Measurements from ENCODE around the gene NACAD. TPM values are rescaled to one million over a fixed set of nuclear protein-coding genes. Genes with fewer than 3 reads are reported as not detected.

The NACAD gene
- polyA plus RNA-seq, 1 experiment = 0.64 TPM

- H3K4me3 ChIP-seq (ENCODE audit: low read depth, low read length) = no peak overlapping the region
- DNase-seq (ENCODE audit: low read depth, low spot score) = no peak
- H3K27ac ChIP-seq (ENCODE audit: low read depth, low read length) = no peak overlapping the region
- ChIA-PET CTCF (no interaction called here), POLR2A (no interaction called here)
- no peaks in the 10 kb centered on the region for H3K27me3 ChIP-seq (ENCODE audit: control insufficient read depth, insufficient read depth, low read length)
- no peaks in the 10 kb centered on the region; the same call in 1 of the 2 replicates for H3K9me3 ChIP-seq (ENCODE audit: control insufficient read depth, insufficient read depth, low read length)
- no peak for TF ChIP-seq CTCF (IDR thresholded peaks at IDR 0.05; ENCODE audit: low read depth, low read length)
Measured at GRCh38 chr7:45075355-45075644, 13.5 kb downstream of the NACAD start.

- CTCF ChIA-PET = no interaction called here
- no peak overlapping the region for H3K4me3 ChIP-seq (ENCODE audit: low read depth, low read length)
- POLR2A ChIA-PET = no interaction called here
- H3K9me3 ChIP-seq (ENCODE audit: control insufficient read depth, insufficient read depth, low read length) = no peaks in the 10 kb centered on the region; the same call in 1 of the 2 replicates
- DNase-seq (ENCODE audit: low read depth, low spot score) = no peak
- TF ChIP-seq CTCF (IDR thresholded peaks at IDR 0.05; ENCODE audit: low read depth, low read length) = no peak
- H3K27me3 ChIP-seq (ENCODE audit: control insufficient read depth, insufficient read depth, low read length) = no peaks in the 10 kb centered on the region
- no peak overlapping the region for H3K27ac ChIP-seq (ENCODE audit: low read depth, low read length)
Measured at GRCh38 chr7:45074528-45075354, 14.0 kb downstream of the NACAD start.

GRCh38 chr7:45073786-45074527, 14.8 kb downstream of the NACAD start:
- H3K27ac ChIP-seq (ENCODE audit: low read depth, low read length) = no peak overlapping the region
- CTCF ChIA-PET = no interaction called here
- H3K9me3 ChIP-seq (ENCODE audit: control insufficient read depth, insufficient read depth, low read length) = no peaks in the 10 kb centered on the region; the same call in 1 of the 2 replicates
- POLR2A ChIA-PET = no interaction called here
- no peak for TF ChIP-seq CTCF (IDR thresholded peaks at IDR 0.05; ENCODE audit: low read depth, low read length)
- H3K4me3 ChIP-seq (ENCODE audit: low read depth, low read length) = no peak overlapping the region
- no peaks in the 10 kb centered on the region for H3K27me3 ChIP-seq (ENCODE audit: control insufficient read depth, insufficient read depth, low read length)
- no peak for DNase-seq (ENCODE audit: low read depth, low spot score)

- no peak for TF ChIP-seq CTCF (IDR thresholded peaks at IDR 0.05; ENCODE audit: low read depth, low read length)
- POLR2A ChIA-PET = no interaction called here
- Histone ChIP-seq H3K27ac (ENCODE audit: low read depth, low read length) (no peak overlapping the region), H3K4me3 (ENCODE audit: low read depth, low read length) (no peak overlapping the region), H3K9me3 (ENCODE audit: control insufficient read depth, insufficient read depth, low read length) (no peaks in the 10 kb centered on the region; the same call in 1 of the 2 replicates), H3K27me3 (ENCODE audit: control insufficient read depth, insufficient read depth, low read length) (no peaks in the 10 kb centered on the region)
- no peak for DNase-seq (ENCODE audit: low read depth, low spot score)
- CTCF ChIA-PET = no interaction called here
Measured at GRCh38 chr7:45073031-45073785, 15.6 kb downstream of the NACAD start.
